ENCODE data around the gene DCC.

GRCh38 chr18:53114441-53114840 is 774.4 kb downstream of the DCC start:
- TF ChIP-seq POLR2A (IDR thresholded peaks at IDR 0.05), result no peak
- TF ChIP-seq, protein P1, sequence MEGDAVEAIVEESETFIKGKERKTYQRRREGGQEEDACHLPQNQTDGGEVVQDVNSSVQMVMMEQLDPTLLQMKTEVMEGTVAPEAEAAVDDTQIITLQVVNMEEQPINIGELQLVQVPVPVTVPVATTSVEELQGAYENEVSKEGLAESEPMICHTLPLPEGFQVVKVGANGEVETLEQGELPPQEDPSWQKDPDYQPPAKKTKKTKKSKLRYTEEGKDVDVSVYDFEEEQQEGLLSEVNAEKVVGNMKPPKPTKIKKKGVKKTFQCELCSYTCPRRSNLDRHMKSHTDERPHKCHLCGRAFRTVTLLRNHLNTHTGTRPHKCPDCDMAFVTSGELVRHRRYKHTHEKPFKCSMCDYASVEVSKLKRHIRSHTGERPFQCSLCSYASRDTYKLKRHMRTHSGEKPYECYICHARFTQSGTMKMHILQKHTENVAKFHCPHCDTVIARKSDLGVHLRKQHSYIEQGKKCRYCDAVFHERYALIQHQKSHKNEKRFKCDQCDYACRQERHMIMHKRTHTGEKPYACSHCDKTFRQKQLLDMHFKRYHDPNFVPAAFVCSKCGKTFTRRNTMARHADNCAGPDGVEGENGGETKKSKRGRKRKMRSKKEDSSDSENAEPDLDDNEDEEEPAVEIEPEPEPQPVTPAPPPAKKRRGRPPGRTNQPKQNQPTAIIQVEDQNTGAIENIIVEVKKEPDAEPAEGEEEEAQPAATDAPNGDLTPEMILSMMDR (IDR thresholded peaks at IDR 0.05), result no peak
